Sigmoid colon (tissue), 4 donors: Measurements from ENCODE around the gene OXTR.

Source experiments
- CTCF ChIP-seq, 4 experiments: fragments of 450-650 bp in 3 of 4; fragments of 200-600 bp in 1 of 4; IDR thresholded peaks; one replicate each; pipeline ENCODE4 v1.5.1; 2016 to 2019; ENCODE audit warnings: antibody characterized with exemption in 4 of 4, mild to moderate bottlenecking in 3 of 4, moderate library complexity in 2 of 4
- POLR2AphosphoS5 ChIP-seq, 4 donors: sonication (generic); formaldehyde crosslinking; IDR thresholded peaks; one replicate each; pipeline ENCODE4 v1.6.1; 2017; ENCODE audit warnings: antibody characterized with exemption in 4 of 4

DNA sequence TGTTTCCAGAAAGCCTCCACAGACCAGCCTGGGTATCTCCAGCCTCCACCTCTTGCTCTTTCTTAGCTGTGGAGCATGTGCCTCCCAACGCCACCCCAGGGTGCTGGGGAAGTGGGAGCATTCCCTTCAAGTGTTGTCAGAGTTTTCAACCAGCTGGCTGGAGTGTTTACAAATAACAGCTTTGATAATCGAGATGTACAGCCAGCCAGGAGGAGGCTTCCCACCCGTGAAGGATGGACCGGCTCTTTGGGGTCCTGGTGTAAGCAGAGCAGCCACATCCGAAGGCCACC lies 8.5 kb upstream of the OXTR start:
- TF ChIP-seq CTCF (IDR thresholded peaks at IDR 0.05), result no peak
- TF ChIP-seq POLR2AphosphoS5 (IDR thresholded peaks at IDR 0.05), result no peak
